ENCODE results near the gene PALB2. TPM values are rescaled to one million over a fixed set of nuclear protein-coding genes. Genes with fewer than 3 reads are reported as not detected.

The PALB2 gene
- total and polyA plus RNA-seq, 2 of the 13 experiments (the other 11 are each of a cell fraction or from before 2014, with no cell fraction given) = 12.1 to 40.9 TPM

DNA sequence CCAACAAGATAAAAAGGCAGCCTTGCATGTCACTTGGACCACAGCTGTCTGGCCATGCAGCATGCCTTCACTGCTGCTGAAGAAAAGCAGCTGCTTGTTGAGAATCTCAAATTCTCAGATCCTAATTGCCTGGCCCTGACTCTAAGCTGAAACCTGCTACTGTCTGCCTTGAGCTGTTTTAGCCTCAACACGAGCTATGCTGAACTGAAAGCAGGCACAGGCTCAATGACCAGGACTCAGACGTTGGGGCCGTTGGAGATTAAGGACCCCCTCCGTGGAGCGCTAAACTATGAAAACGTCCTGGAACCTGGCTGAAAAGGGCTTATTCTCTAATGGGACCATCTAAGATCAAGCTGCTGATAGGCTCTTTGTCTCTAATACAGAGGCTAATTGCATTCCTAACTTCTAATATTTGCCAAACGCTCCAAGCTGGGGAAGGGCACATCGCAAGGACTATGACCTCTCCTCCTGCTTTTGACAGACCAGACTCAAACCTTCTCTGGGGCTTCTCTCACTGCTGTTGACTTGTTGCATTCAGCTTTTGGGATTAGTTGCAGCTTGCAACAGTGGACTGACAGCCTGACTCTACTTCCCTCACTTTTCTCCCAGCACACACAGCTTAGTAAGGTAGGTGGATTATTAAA, 33.0 kb upstream of the PALB2 start (continued):
- 0 out of 2 replicates have a peak, but pooled peaks have one; percentile 24 for TF ChIP-seq POGZ (CRISPR knock-in tag; IDR thresholded peaks at IDR 0.05)
- TF ChIP-seq, protein P1, sequence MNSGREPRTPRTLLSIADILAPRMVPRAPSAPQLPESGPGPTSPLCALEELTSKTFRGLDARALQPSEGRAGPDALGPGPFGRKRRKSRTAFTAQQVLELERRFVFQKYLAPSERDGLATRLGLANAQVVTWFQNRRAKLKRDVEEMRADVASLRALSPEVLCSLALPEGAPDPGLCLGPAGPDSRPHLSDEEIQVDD (CRISPR knock-in tag; IDR thresholded peaks at IDR 0.05; ENCODE audit: borderline replicate concordance) = 0 out of 2 replicates have a peak, but pooled peaks have one; percentile 24
- TF ChIP-seq, protein P2, sequence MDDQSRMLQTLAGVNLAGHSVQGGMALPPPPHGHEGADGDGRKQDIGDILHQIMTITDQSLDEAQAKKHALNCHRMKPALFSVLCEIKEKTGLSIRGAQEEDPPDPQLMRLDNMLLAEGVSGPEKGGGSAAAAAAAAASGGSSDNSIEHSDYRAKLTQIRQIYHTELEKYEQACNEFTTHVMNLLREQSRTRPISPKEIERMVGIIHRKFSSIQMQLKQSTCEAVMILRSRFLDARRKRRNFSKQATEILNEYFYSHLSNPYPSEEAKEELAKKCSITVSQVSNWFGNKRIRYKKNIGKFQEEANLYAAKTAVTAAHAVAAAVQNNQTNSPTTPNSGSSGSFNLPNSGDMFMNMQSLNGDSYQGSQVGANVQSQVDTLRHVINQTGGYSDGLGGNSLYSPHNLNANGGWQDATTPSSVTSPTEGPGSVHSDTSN (CRISPR knock-in tag; IDR thresholded peaks at IDR 0.05; ENCODE audit: borderline replicate concordance) = no peak
- TF ChIP-seq ZNF552 (CRISPR knock-in tag; IDR thresholded peaks at IDR 0.05; ENCODE audit: borderline replicate concordance) = no peak
- TF ChIP-seq TEAD3 (CRISPR knock-in tag; optimal IDR thresholded peaks at IDR 0.05; ENCODE audit: borderline replicate concordance) = peak; percentile 75
- TF ChIP-seq, protein P3, sequence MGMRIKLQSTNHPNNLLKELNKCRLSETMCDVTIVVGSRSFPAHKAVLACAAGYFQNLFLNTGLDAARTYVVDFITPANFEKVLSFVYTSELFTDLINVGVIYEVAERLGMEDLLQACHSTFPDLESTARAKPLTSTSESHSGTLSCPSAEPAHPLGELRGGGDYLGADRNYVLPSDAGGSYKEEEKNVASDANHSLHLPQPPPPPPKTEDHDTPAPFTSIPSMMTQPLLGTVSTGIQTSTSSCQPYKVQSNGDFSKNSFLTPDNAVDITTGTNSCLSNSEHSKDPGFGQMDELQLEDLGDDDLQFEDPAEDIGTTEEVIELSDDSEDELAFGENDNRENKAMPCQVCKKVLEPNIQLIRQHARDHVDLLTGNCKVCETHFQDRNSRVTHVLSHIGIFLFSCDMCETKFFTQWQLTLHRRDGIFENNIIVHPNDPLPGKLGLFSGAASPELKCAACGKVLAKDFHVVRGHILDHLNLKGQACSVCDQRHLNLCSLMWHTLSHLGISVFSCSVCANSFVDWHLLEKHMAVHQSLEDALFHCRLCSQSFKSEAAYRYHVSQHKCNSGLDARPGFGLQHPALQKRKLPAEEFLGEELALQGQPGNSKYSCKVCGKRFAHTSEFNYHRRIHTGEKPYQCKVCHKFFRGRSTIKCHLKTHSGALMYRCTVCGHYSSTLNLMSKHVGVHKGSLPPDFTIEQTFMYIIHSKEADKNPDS (CRISPR knock-in tag; IDR thresholded peaks at IDR 0.05) = no peak
- TF ChIP-seq LCORL (IDR thresholded peaks at IDR 0.05) = no peak
- TF ChIP-seq LCORL (CRISPR knock-in tag; IDR thresholded peaks at IDR 0.05) = no peak; the same call in 1 of the 2 replicates
- no peak for TF ChIP-seq ZNF33A (CRISPR knock-in tag; IDR thresholded peaks at IDR 0.05; ENCODE audit: borderline replicate concordance)
- TF ChIP-seq, protein P4, sequence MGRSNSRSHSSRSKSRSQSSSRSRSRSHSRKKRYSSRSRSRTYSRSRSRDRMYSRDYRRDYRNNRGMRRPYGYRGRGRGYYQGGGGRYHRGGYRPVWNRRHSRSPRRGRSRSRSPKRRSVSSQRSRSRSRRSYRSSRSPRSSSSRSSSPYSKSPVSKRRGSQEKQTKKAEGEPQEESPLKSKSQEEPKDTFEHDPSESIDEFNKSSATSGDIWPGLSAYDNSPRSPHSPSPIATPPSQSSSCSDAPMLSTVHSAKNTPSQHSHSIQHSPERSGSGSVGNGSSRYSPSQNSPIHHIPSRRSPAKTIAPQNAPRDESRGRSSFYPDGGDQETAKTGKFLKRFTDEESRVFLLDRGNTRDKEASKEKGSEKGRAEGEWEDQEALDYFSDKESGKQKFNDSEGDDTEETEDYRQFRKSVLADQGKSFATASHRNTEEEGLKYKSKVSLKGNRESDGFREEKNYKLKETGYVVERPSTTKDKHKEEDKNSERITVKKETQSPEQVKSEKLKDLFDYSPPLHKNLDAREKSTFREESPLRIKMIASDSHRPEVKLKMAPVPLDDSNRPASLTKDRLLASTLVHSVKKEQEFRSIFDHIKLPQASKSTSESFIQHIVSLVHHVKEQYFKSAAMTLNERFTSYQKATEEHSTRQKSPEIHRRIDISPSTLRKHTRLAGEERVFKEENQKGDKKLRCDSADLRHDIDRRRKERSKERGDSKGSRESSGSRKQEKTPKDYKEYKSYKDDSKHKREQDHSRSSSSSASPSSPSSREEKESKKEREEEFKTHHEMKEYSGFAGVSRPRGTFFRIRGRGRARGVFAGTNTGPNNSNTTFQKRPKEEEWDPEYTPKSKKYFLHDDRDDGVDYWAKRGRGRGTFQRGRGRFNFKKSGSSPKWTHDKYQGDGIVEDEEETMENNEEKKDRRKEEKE (IDR thresholded peaks at IDR 0.05) = no peak
- TF ChIP-seq, protein P5, sequence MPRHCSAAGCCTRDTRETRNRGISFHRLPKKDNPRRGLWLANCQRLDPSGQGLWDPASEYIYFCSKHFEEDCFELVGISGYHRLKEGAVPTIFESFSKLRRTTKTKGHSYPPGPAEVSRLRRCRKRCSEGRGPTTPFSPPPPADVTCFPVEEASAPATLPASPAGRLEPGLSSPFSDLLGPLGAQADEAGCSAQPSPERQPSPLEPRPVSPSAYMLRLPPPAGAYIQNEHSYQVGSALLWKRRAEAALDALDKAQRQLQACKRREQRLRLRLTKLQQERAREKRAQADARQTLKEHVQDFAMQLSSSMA (CRISPR knock-in tag; IDR thresholded peaks at IDR 0.05) = peak; percentile 35; the same call in 1 of the 2 replicates
- TF ChIP-seq TBX2 (CRISPR knock-in tag; IDR thresholded peaks at IDR 0.05; ENCODE audit: borderline replicate concordance) = peak; percentile 47; the same call in 1 of the 2 replicates

Measured in HepG2 (cell line).